MCF 10A (cell line): ENCODE measurements around the gene PIEZO2. TPM values are rescaled to one million over a fixed set of nuclear protein-coding genes. Genes with fewer than 3 reads are reported as not detected.

ENCODE experiments used
- BruUV-seq: library from RNA; stranded (reverse); fragments of 400-500 nt; replicated peaks from 2 replicates; lab custom pipeline; 2021; lab: Mats Ljungman, UMichigan
- CTCF ChIA-PET: fragments of 300-600 bp; sonication (Branson Sonifier 250); formaldehyde crosslinking; extraction: SDS; loops from one replicate; lab custom pipeline; 2021; ENCODE audit warnings: antibody characterized with exemption, inconsistent platforms; lab: Yijun Ruan, JAX
- POLR2A ChIA-PET: fragments of 300-600, 350-650 bp; sonication (Branson Sonifier 250); formaldehyde crosslinking; extraction: SDS; loops from one replicate; lab custom pipeline; 2020; ENCODE audit warnings: antibody characterized with exemption, inconsistent platforms; lab: Yijun Ruan, JAX
- DNase-seq: peaks from one replicate; pipeline ENCODE4 v3.0.0-alpha.2; 2018; ENCODE audit not compliant: unreplicated experiment
- H3K27ac Mint-ChIP-seq: one replicate; pipeline ENCODE4 v1.8.0; 2022; ENCODE audit warnings: mild to moderate bottlenecking, low read depth, mixed read lengths; ENCODE audit not compliant: unreplicated experiment
- H3K27me3 Mint-ChIP-seq: one replicate; pipeline ENCODE4 v1.8.0; 2022; ENCODE audit warnings: mixed read lengths; ENCODE audit not compliant: insufficient read depth, unreplicated experiment
- H3K36me3 Mint-ChIP-seq: one replicate; pipeline ENCODE4 v1.8.0; 2022; ENCODE audit warnings: mild to moderate bottlenecking, moderate library complexity, mixed read lengths; ENCODE audit not compliant: insufficient read depth, unreplicated experiment
- H3K4me1 Mint-ChIP-seq: one replicate; pipeline ENCODE4 v1.8.0; 2022; ENCODE audit warnings: mixed read lengths; ENCODE audit not compliant: insufficient read depth, unreplicated experiment
- H3K4me3 Mint-ChIP-seq: one replicate; pipeline ENCODE4 v1.8.0; 2022; ENCODE audit warnings: mild to moderate bottlenecking, moderate library complexity, mixed read lengths; ENCODE audit not compliant: unreplicated experiment
- H3K9me3 Mint-ChIP-seq: one replicate; pipeline ENCODE4 v1.8.0; 2022; ENCODE audit warnings: mixed read lengths; ENCODE audit not compliant: unreplicated experiment
- intact Hi-C: fragments of 100-400 bp; cut with micrococcal nuclease; formaldehyde crosslinking; loops from 2 replicates; pipeline ENCODE4 v1.14.1; 2022
- total RNA-seq: library from RNA; stranded (reverse); gene quantifications from 2 replicates; pipeline ENCODE4 v1.2.3, GENCODE V29; 2022
- TF ChIP-seq, protein P1 (sequence below): fragments of 200-600 bp; IDR thresholded peaks from one replicate; pipeline ENCODE4 v1.8.0; 2022; ENCODE audit warnings: antibody characterized with exemption, mild to moderate bottlenecking; ENCODE audit not compliant: unreplicated experiment

Gene PIEZO2
- total RNA-seq, 1 experiment from 2014 or later, result 0.49 TPM

- no peaks in the 10 kb centered on the region for H3K36me3 Mint-ChIP-seq
- intact Hi-C loops, result no loop called here
- ChIA-PET CTCF (interaction anchor here (0.6 kb wide), 1 partner anchor 644 kb away, joined by 3 read pairs; no protein-coding TSS in a partner anchor), POLR2A (interaction anchor here (1.1 kb wide), 1 partner anchor 14 kb away, joined by 3 read pairs; no protein-coding TSS in a partner anchor)
- TF ChIP-seq, protein P1, sequence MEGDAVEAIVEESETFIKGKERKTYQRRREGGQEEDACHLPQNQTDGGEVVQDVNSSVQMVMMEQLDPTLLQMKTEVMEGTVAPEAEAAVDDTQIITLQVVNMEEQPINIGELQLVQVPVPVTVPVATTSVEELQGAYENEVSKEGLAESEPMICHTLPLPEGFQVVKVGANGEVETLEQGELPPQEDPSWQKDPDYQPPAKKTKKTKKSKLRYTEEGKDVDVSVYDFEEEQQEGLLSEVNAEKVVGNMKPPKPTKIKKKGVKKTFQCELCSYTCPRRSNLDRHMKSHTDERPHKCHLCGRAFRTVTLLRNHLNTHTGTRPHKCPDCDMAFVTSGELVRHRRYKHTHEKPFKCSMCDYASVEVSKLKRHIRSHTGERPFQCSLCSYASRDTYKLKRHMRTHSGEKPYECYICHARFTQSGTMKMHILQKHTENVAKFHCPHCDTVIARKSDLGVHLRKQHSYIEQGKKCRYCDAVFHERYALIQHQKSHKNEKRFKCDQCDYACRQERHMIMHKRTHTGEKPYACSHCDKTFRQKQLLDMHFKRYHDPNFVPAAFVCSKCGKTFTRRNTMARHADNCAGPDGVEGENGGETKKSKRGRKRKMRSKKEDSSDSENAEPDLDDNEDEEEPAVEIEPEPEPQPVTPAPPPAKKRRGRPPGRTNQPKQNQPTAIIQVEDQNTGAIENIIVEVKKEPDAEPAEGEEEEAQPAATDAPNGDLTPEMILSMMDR, result no peak
- no peak overlapping the region for H3K27ac Mint-ChIP-seq
- no peaks in the 10 kb centered on the region for H3K4me1 Mint-ChIP-seq
- DNase-seq, result no peak
- no peak overlapping the region for H3K4me3 Mint-ChIP-seq
- no peaks in the 10 kb centered on the region for H3K9me3 Mint-ChIP-seq
- no TSS peak for BruUV-seq
- H3K27me3 Mint-ChIP-seq, result no peaks in the 10 kb centered on the region
Observed at GRCh38 chr18:11106894-11107293, 42.5 kb downstream of the PIEZO2 start.

GRCh38 chr18:11105463-11105862 lies 43.9 kb downstream of the PIEZO2 start:
- no peak for DNase-seq
- ChIA-PET CTCF (interaction anchor here (0.6 kb wide), 1 partner anchor 72 kb away, joined by 4 read pairs; no protein-coding TSS in a partner anchor), POLR2A (interaction anchor here (0.6 to 1.0 kb wide), 2 partner anchors 10 to 20 kb away, joined by 3 to 4 read pairs; no protein-coding TSS in a partner anchor)
- Mint-ChIP-seq H3K4me1 (no peaks in the 10 kb centered on the region), H3K36me3 (no peaks in the 10 kb centered on the region), H3K9me3 (no peaks in the 10 kb centered on the region), H3K4me3 (no peak overlapping the region), H3K27me3 (no peaks in the 10 kb centered on the region), H3K27ac (no peak overlapping the region)
- TF ChIP-seq, protein P1, result no peak
- intact Hi-C loops, result no loop called here
- BruUV-seq, result no TSS peak

DNA sequence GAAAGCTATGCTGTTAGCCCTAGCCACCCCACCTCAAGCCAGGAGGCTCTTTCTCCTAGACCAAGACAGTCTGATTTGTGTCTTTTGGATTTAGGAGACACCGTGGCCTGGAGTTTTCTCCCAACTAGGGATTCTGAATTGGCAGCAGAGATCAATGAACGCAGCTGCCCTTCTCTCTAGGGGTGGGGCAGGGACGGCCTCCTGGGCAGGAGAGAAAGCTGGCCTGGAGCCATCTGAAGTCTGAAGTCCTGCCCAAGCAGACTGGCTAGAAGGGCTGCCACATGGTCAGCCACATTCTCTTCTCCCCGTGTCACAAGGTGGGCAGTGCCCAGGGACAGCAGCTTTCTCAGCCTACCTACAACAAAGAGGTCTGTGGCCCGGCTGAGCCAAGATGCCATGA lies 45.1 kb downstream of the PIEZO2 start:
- Mint-ChIP-seq H3K4me3 (no peak overlapping the region), H3K27me3 (no peaks in the 10 kb centered on the region), H3K9me3 (no peaks in the 10 kb centered on the region), H3K4me1 (no peaks in the 10 kb centered on the region), H3K36me3 (no peaks in the 10 kb centered on the region), H3K27ac (no peak overlapping the region)
- TF ChIP-seq, protein P1, result no peak
- CTCF ChIA-PET, result interaction anchor here (0.6 kb wide), 1 partner anchor 265 kb away, joined by 3 read pairs; no protein-coding TSS in a partner anchor
- POLR2A ChIA-PET, result interaction anchor here (1.0 to 1.1 kb wide), 2 partner anchors 10 to 12 kb away, joined by 3 read pairs; no protein-coding TSS in a partner anchor
- BruUV-seq, result no TSS peak
- intact Hi-C loops, result no loop called here
- no peak for DNase-seq

GRCh38 chr18:11096839-11097750 lies 52.3 kb downstream of the PIEZO2 start:
- CTCF ChIA-PET, result interaction anchor here (0.5 kb wide), 1 partner anchor 57 kb away, joined by 6 read pairs; no protein-coding TSS in a partner anchor
- no peaks in the 10 kb centered on the region for H3K9me3 Mint-ChIP-seq
- no peak for DNase-seq
- H3K27me3 Mint-ChIP-seq, result no peaks in the 10 kb centered on the region
- H3K27ac Mint-ChIP-seq, result no peak overlapping the region
- POLR2A ChIA-PET, result no interaction called here
- no peaks in the 10 kb centered on the region for H3K4me1 Mint-ChIP-seq
- H3K4me3 Mint-ChIP-seq, result no peak overlapping the region
- no TSS peak for BruUV-seq
- TF ChIP-seq, protein P1, result no peak
- intact Hi-C loops, result no loop called here
- no peaks in the 10 kb centered on the region for H3K36me3 Mint-ChIP-seq
